Adrenal gland (tissue), 5 donors: Measurements from ENCODE around the gene SAMD4B.

Experiments
- CTCF ChIP-seq, 6 experiments: fragments of 450-650 bp in 4 of 6; fragments of 200-600 bp in 2 of 6; sonication (generic) in 1 of 6; IDR thresholded peaks; 1 replicate in 5 of 6; 2 replicates in 1 of 6; pipeline versions ENCODE4 v1.5.1 to v1.8.0; 2016 to 2021; ENCODE audit warnings: antibody characterized with exemption in 6 of 6, mild to moderate bottlenecking in 2 of 6, moderate library complexity in 1 of 6
- POLR2A ChIP-seq, 2 donors: fragments of 450-650 bp; IDR thresholded peaks; one replicate each; pipeline ENCODE4 v1.6.1; 2017; ENCODE audit warnings: antibody characterized with exemption in 2 of 2, mild to moderate bottlenecking in 2 of 2, moderate library complexity in 1 of 2
- donor health status: DM: no; HTN: no; CAD: no.

- TF ChIP-seq CTCF (IDR thresholded peaks at IDR 0.05) (no peak), POLR2A (IDR thresholded peaks at IDR 0.05) (no peak)
These were observed 78.5 kb downstream of the SAMD4B start for GRCh38 chr19:39420769-39421168.
